K562 (cell line): ENCODE measurements around the gene PSMB11. TPM values are rescaled to one million over a fixed set of nuclear protein-coding genes. Genes with fewer than 3 reads are reported as not detected.
A peak's percentile ranks its signal among the peaks of the same experiment; 100 is the strongest.

Experiments
- ARHGAP35 ChIP-seq: fragments of 450-650 bp; IDR thresholded peaks from 2 replicates; pipeline ENCODE4 v1.6.1; 2018; ENCODE audit not compliant: partially characterized antibody
- EP400 ChIP-seq: fragments of 450-650 bp; IDR thresholded peaks from 2 replicates; pipeline ENCODE4 v1.6.1; 2017; ENCODE audit warnings: antibody characterized with exemption, mild to moderate bottlenecking, moderate library complexity
- HBP1 ChIP-seq: fragments of 450-650 bp; formaldehyde crosslinking; IDR thresholded peaks from 2 replicates; pipeline ENCODE4 v1.4.0; 2022; ENCODE audit warnings: missing genetic modification characterization
- MTA3 ChIP-seq: fragments of 450-650 bp; formaldehyde crosslinking; IDR thresholded peaks from 2 replicates; pipeline ENCODE4 v1.6.1; 2017; ENCODE audit warnings: mild to moderate bottlenecking, borderline replicate concordance
- NFYB ChIP-seq: IDR thresholded peaks from 2 replicates; pipeline ENCODE4 v1.6.1; 2011; ENCODE audit warnings: mild to moderate bottlenecking, moderate library complexity; ENCODE audit not compliant: insufficient read length; ENCODE audit errors: extremely low read depth
- ZBTB11 ChIP-seq, 3 experiments: fragments of 200-800 bp in 1 of 3; fragments of 250-450 bp in 1 of 3; fragments of 450-650 bp in 1 of 3; sonication (Bioruptor Pico) in 1 of 3; sonication (Bioruptor generic) in 1 of 3; formaldehyde crosslinking in 1 of 3; IDR thresholded peaks; 2 replicates each; pipeline versions ENCODE4 v1.6.1 to v1.8.0; 2016 to 2022; ENCODE audit warnings: mild to moderate bottlenecking in 2 of 3, missing genetic modification characterization in 2 of 3, missing compliant biosample characterization in 1 of 3, moderate library complexity in 1 of 3
- ZBTB40 ChIP-seq, 2 experiments: fragments of 450-650 bp in 1 of 2; sonication (generic) in 1 of 2; formaldehyde crosslinking in 1 of 2; IDR thresholded peaks; 2 replicates each; pipeline versions ENCODE4 v1.7.1 to v1.9.0; 2016 to 2022; ENCODE audit warnings: inconsistent platforms in 1 of 2, mild to moderate bottlenecking in 1 of 2, missing genetic modification reagents in 1 of 2
- ZNF280A ChIP-seq: fragments of 450-650 bp; IDR thresholded peaks from 2 replicates; pipeline ENCODE4 v1.6.1; 2018; ENCODE audit warnings: mild to moderate bottlenecking, low read depth; ENCODE audit not compliant: partially characterized antibody
- polyA plus RNA-seq, 8 experiments: library from polyadenylated mRNA; depleted of rRNA in 4 of 8; stranded (reverse) in 5 of 8; unstranded in 3 of 8; fragments of >200 nt; fragmentation: Nextera tagmentation in 2 of 8; fragmentation: Illumina TruSeq in 1 of 8; extraction: Ambion mirVana in 2 of 8; extraction: Trizol in 1 of 8; gene quantifications; 2 replicates each; pipeline versions ENCODE4 v1.2.1 to v1.2.3, GENCODE V29; 2011 to 2014; ENCODE audit warnings: inconsistent platforms in 1 of 8, missing spikeins in 1 of 8
- total RNA-seq, 7 experiments: library from RNA; depleted of rRNA in 6 of 7; stranded (reverse); fragments of >200 nt in 6 of 7; fragmentation: Illumina TruSeq in 2 of 7; extraction: Trizol in 2 of 7; gene quantifications; 2 replicates each; pipeline versions ENCODE4 v1.2.1 to v1.2.3, GENCODE V29; 2011 to 2021; ENCODE audit warnings: low replicate concordance in 1 of 7

The PSMB11 gene
- total and polyA plus RNA-seq, 9 of the 15 experiments (the other 6 are each of a cell fraction or from before 2014, with no cell fraction given), result not detected

GRCh38 chr14:23006544-23007419 is 35.2 kb upstream of the PSMB11 start (continued):
- TF ChIP-seq ZBTB11 (CRISPR knock-in tag; IDR thresholded peaks at IDR 0.05), result peak in 1 of 3 experiments; percentile 75; a peak in 1 of 6 replicates
- peak; percentile 95 for TF ChIP-seq MTA3
- no peak for TF ChIP-seq EP400
- TF ChIP-seq HBP1 (CRISPR knock-in tag), result no peak
- TF ChIP-seq ZNF280A, result no peak
- TF ChIP-seq NFYB, result peak; percentile 89
- TF ChIP-seq ZBTB40 (IDR thresholded peaks at IDR 0.05), result 0 out of 2 replicates have a peak, but pooled peaks have one; percentile 53
- TF ChIP-seq ZBTB40 (CRISPR knock-in tag; IDR thresholded peaks at IDR 0.05), result no peak
- no peak for TF ChIP-seq ARHGAP35
